Thoracic aorta (tissue), 2 donors: ENCODE results near the gene VAPB. TPM values are rescaled to one million over a fixed set of nuclear protein-coding genes. Genes with fewer than 3 reads are reported as not detected.

ENCODE experiments used
- ATAC-seq: fragments of 150-250 bp; one replicate; pipeline ENCODE4 v1.8.0; 2017; ENCODE audit warnings: low read depth; ENCODE audit not compliant: insufficient number of reproducible peaks, low FRiP score
- DNase-seq: peaks from one replicate; pipeline ENCODE4 v3.0.0-alpha.2; 2020; ENCODE audit warnings: low spot score
- H3K27ac ChIP-seq, 2 donors: fragments of 200-600 bp; sonication (generic); 1 replicate in 1 of 2; 2 replicates in 1 of 2; pipeline ENCODE4 v1.5.1; 2016; ENCODE audit warnings: mild to moderate bottlenecking in 2 of 2, moderate library complexity in 2 of 2
- H3K27me3 ChIP-seq: fragments of 200-600 bp; sonication (generic); replicated peaks from 2 replicates; pipeline ENCODE4 v1.6.0; 2016; ENCODE audit warnings: mild to moderate bottlenecking; ENCODE audit not compliant: insufficient read depth
- H3K36me3 ChIP-seq: fragments of 200-600 bp; sonication (generic); one replicate; pipeline ENCODE4 v1.5.1; 2016
- H3K4me1 ChIP-seq, 2 donors: fragments of 200-600 bp; sonication (generic); 1 replicate in 1 of 2; 2 replicates in 1 of 2; pipeline versions ENCODE4 v1.5.1 to v1.6.0; 2016; ENCODE audit warnings: low read depth in 2 of 2, mild to moderate bottlenecking in 1 of 2; ENCODE audit not compliant: control insufficient read depth in 1 of 2
- H3K4me3 ChIP-seq: fragments of 200-600 bp; sonication (generic); 2 replicates; pipeline ENCODE4 v1.5.1; 2016; ENCODE audit warnings: mild to moderate bottlenecking
- H3K9me3 ChIP-seq: fragments of 200-600 bp; sonication (generic); 2 replicates; pipeline ENCODE4 v1.5.1; 2016
- total RNA-seq, 2 donors: library from RNA; depleted of rRNA; stranded (reverse); fragments of >200 nt; gene quantifications; one replicate each; pipeline versions ENCODE4 v1.1.0 to v1.2.3, GENCODE V29; 2016
- TF ChIP-seq, protein P1 (sequence below): fragments of 200-600 bp; sonication (generic); IDR thresholded peaks from one replicate; pipeline ENCODE4 v1.5.1; 2019; ENCODE audit warnings: antibody characterized with exemption

VAPB gene
- total RNA-seq, 2 donors from 2014 or later: 21.5 to 32.8 TPM

DNA sequence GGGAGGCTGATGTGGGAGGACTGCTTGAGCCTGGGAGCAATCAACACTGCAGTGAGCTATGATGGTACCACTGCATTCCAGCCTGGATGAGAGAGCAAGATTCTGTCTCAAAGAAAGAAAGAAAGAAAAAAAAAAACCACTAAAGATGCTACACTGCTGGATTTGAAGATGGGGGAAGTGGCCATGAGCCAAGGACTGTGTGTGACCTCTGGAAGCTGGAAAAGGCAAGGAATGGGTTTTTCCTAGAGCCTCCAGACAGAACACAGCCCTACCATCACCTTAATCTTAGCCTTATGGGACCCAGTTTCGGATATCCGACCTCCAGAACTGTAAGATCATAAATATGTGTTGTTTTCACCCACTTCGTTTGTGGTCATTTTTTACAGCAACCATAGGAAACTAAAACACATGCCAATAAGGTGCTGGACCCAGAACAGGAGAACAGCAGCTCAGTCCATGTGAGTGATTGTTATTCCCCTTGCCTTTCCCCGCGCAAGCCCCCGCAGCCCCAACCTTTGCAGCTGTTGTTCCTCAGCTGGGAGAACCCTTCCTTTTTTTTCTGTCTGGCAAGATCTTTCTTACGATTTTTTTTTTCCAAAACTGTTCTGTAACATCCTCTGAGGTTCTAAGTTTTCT is 11.1 kb upstream of the VAPB start:
- TF ChIP-seq, protein P1, sequence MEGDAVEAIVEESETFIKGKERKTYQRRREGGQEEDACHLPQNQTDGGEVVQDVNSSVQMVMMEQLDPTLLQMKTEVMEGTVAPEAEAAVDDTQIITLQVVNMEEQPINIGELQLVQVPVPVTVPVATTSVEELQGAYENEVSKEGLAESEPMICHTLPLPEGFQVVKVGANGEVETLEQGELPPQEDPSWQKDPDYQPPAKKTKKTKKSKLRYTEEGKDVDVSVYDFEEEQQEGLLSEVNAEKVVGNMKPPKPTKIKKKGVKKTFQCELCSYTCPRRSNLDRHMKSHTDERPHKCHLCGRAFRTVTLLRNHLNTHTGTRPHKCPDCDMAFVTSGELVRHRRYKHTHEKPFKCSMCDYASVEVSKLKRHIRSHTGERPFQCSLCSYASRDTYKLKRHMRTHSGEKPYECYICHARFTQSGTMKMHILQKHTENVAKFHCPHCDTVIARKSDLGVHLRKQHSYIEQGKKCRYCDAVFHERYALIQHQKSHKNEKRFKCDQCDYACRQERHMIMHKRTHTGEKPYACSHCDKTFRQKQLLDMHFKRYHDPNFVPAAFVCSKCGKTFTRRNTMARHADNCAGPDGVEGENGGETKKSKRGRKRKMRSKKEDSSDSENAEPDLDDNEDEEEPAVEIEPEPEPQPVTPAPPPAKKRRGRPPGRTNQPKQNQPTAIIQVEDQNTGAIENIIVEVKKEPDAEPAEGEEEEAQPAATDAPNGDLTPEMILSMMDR: no peak
- H3K27ac ChIP-seq: no peak overlapping the region
- H3K4me1 ChIP-seq: no peaks in the 10 kb centered on the region
- H3K9me3 ChIP-seq: no peaks in the 10 kb centered on the region
- no peaks in the 10 kb centered on the region for H3K36me3 ChIP-seq
- ATAC-seq: no peak
- no peak for DNase-seq
- H3K4me3 ChIP-seq: no peak overlapping the region
- H3K27me3 ChIP-seq: no peaks in the 10 kb centered on the region

DNA sequence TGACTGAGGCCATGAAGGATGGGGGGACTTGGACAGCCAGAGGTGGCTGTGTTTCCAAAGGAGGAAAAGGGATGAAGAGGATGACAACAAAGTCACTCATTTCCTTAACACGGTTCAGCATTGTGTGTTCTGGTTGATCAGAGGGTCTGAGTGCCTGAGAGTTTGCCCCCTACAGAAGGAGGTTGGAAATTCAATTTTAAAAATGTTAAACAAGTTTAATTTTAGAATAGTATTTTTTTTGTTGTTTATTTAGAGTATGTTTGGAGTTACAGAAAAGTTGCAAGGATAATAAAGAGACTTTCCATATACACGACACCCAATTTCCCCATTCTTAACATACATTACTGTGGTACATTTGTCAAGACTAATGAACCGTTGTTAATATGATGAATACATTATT is 10.3 kb upstream of the VAPB start:
- no peak for ATAC-seq
- TF ChIP-seq, protein P1: no peak
- no peaks in the 10 kb centered on the region for H3K9me3 ChIP-seq

DNA sequence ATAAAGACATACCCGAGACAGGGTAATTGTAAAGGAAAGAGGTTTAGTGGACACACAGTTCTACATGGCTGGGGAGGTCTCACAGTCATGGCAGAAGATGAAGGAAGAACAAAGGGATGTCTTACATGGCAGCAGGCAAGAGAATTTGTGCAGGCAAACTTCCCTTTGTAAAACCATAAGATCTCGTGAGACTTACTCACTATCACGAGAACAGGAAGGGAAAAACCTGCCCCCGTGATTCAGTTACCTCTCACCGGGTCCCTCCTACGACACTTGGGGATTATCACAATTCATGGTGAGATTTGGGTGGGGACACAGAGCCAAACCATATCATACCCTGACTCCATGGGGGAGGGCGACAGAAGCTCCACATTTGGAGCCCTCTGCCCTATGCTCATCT is 7.4 kb upstream of the VAPB start:
- ATAC-seq: no peak
- TF ChIP-seq, protein P1: no peak
- Histone ChIP-seq H3K4me3 (no peak overlapping the region), H3K27me3 (no peaks in the 10 kb centered on the region), H3K36me3 (no peaks in the 10 kb centered on the region), H3K27ac (no peak overlapping the region), H3K4me1 (no peaks in the 10 kb centered on the region), H3K9me3 (no peaks in the 10 kb centered on the region)
- DNase-seq: no peak

More for the DNA sequence above, 10.3 kb upstream of the VAPB start:
- Histone ChIP-seq H3K27me3 (no peaks in the 10 kb centered on the region), H3K4me3 (no peak overlapping the region), H3K27ac (no peak overlapping the region), H3K4me1 (no peaks in the 10 kb centered on the region), H3K36me3 (no peaks in the 10 kb centered on the region)
- no peak for DNase-seq

GRCh38 chr20:58382096-58382495 is 6.9 kb upstream of the VAPB start:
- H3K27me3 ChIP-seq: no peaks in the 10 kb centered on the region
- TF ChIP-seq, protein P1: no peak
- no peak for ATAC-seq

DNA sequence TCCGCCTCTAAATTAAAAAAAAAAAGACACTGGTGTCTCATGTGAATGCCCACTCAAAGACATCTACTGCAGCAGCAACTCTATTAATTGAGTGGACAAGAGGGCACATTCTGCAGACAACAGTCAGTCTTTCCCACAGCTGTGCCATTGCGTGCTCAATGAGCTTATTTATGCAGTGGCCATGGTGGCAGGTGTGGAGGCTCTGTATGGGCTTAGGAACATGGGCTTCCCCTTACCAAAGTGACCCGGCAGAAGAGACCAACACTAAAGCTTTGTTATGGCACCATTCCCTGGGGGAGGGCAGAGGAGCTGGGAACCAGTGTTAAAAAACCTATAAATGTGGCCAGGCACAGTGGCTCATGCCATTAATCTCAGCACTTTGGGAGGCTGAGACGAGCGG is 4.2 kb upstream of the VAPB start:
- no peaks in the 10 kb centered on the region for H3K36me3 ChIP-seq
- TF ChIP-seq, protein P1: no peak
- H3K27ac ChIP-seq: no peak overlapping the region
- ATAC-seq (no peak), DNase-seq (no peak)
- H3K4me3 ChIP-seq: no peak overlapping the region
- H3K4me1 ChIP-seq: peaks cover 0 to 2% of the 10 kb centered on the region in 2 donors
- H3K27me3 ChIP-seq: no peaks in the 10 kb centered on the region
- no peaks in the 10 kb centered on the region for H3K9me3 ChIP-seq

More at GRCh38 chr20:58382096-58382495, 6.9 kb upstream of the VAPB start:
- H3K4me1 ChIP-seq: no peaks in the 10 kb centered on the region
- H3K9me3 ChIP-seq: no peaks in the 10 kb centered on the region
- DNase-seq: no peak
- no peaks in the 10 kb centered on the region for H3K36me3 ChIP-seq
- no peak overlapping the region for H3K4me3 ChIP-seq
- no peak overlapping the region for H3K27ac ChIP-seq
